ENCODE results near the gene MGAT4B.
A peak's percentile ranks its signal among the peaks of the same experiment; 100 is the strongest.

Gene MGAT4B

DNA sequence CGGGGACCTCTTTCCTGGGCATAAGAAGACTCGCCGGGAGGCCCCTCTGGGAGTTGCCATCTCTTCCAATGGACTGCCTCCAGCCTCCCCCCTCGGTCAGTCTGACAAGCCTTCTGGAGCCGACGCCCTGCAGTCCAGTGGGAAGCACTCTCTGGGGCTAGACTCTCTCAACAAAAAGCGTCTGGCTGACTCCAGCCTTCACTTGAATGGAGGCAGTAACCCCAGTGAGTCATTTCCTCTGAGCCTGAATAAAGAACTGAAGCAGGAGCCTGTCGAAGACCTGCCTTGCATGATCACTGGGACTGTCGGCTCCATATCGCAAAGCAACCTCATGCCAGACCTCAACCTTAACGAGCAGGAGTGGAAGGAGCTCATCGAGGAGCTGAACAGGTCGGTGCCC lies 41.3 kb downstream of the MGAT4B start:
- H3K4me1 ChIP-seq (ENCODE audit: control insufficient read depth in 1 of 2, insufficient read depth in 1 of 2, low read depth in 1 of 2, low read length in 1 of 2), result peaks cover 73 to 77% of the 10 kb centered on the region in 2 experiments
- H3K27ac ChIP-seq, result no peak overlapping the region
- H3K36me3 ChIP-seq, result peaks cover 41% of the 10 kb centered on the region
- H3K4me3 ChIP-seq (ENCODE audit: low read depth in 1 of 2, low read length in 1 of 2), result no peak overlapping the region
- TF ChIP-seq, protein P1, sequence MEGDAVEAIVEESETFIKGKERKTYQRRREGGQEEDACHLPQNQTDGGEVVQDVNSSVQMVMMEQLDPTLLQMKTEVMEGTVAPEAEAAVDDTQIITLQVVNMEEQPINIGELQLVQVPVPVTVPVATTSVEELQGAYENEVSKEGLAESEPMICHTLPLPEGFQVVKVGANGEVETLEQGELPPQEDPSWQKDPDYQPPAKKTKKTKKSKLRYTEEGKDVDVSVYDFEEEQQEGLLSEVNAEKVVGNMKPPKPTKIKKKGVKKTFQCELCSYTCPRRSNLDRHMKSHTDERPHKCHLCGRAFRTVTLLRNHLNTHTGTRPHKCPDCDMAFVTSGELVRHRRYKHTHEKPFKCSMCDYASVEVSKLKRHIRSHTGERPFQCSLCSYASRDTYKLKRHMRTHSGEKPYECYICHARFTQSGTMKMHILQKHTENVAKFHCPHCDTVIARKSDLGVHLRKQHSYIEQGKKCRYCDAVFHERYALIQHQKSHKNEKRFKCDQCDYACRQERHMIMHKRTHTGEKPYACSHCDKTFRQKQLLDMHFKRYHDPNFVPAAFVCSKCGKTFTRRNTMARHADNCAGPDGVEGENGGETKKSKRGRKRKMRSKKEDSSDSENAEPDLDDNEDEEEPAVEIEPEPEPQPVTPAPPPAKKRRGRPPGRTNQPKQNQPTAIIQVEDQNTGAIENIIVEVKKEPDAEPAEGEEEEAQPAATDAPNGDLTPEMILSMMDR (IDR thresholded peaks at IDR 0.05), result no peak
- H3K9me3 ChIP-seq, result no peaks in the 10 kb centered on the region
- no peaks in the 10 kb centered on the region for H3K27me3 ChIP-seq

DNA sequence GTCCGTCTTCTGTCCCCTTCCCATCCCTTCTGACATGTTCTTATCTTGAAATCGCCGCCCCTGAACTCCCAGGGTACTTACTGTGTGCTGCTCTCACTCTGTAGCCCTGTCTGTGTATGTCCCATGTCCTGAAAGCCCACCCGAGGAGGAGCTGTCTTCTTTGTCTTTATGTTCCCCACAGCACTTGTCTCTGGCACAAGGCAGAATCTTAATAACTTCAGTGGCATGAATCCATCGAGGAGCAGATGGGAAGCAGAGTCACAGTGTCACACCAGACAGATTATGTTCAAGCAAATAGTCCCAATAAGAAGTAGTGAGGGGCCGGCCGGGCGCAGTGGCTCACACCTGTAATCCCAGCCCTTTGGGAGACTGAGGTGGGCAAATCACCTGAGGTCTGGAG lies 42.6 kb downstream of the MGAT4B start:
- no peaks in the 10 kb centered on the region for H3K27me3 ChIP-seq
- peaks cover 28% of the 10 kb centered on the region for H3K36me3 ChIP-seq
- peaks cover 79 to 83% of the 10 kb centered on the region in 2 experiments for H3K4me1 ChIP-seq (ENCODE audit: control insufficient read depth in 1 of 2, insufficient read depth in 1 of 2, low read depth in 1 of 2, low read length in 1 of 2)
- peak overlapping the region; percentile 86 for H3K27ac ChIP-seq
- H3K4me3 ChIP-seq (ENCODE audit: low read depth in 1 of 2, low read length in 1 of 2), result no peak overlapping the region
- TF ChIP-seq, protein P1 (IDR thresholded peaks at IDR 0.05), result no peak
- H3K9me3 ChIP-seq, result no peaks in the 10 kb centered on the region

DNA sequence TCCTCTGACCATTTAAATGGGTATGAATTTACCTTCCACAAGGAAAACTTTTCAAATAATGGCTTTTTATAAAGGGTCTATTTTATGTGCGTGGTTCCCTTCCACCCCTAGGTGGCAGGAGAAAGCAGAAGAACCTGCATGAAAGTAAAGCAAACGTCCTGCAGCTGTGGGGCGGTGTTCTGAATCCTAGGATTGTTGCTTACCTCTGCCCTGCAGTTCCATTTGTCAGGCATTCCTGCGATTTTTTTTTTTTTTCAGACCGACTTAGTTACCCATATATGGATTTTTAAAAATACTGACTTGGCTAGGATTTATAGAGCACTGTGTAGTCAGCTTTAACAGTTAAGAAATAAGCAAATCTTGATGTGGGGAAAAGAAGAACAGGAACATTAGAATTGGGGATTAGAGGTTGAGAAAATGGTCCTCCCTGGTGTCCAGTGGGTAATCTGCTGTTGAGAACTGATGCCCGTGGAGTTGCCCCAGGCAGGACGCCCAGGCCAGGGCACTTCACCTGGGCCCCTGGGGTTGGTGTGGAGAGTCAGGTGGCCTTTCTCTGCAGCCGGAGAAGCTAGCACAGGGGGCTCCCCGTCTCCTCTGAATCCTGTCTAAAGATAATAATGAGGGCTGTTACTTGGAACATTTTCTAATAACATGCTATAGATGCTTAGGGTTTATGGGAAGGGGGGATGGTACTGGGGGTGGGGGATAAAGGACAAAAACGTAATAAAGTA lies 43.3 kb downstream of the MGAT4B start:
- Histone ChIP-seq H3K4me1 (ENCODE audit: control insufficient read depth in 1 of 2, insufficient read depth in 1 of 2, low read depth in 1 of 2, low read length in 1 of 2) (peaks cover 79 to 83% of the 10 kb centered on the region in 2 experiments), H3K4me3 (ENCODE audit: low read depth in 1 of 2, low read length in 1 of 2) (peak overlapping the region in 1 of 2 experiments; percentile 8), H3K27me3 (no peaks in the 10 kb centered on the region), H3K9me3 (no peaks in the 10 kb centered on the region), H3K36me3 (peaks cover 21% of the 10 kb centered on the region), H3K27ac (peak overlapping the region; percentile 86)
- TF ChIP-seq, protein P1 (IDR thresholded peaks at IDR 0.05), result peak; percentile 78

DNA sequence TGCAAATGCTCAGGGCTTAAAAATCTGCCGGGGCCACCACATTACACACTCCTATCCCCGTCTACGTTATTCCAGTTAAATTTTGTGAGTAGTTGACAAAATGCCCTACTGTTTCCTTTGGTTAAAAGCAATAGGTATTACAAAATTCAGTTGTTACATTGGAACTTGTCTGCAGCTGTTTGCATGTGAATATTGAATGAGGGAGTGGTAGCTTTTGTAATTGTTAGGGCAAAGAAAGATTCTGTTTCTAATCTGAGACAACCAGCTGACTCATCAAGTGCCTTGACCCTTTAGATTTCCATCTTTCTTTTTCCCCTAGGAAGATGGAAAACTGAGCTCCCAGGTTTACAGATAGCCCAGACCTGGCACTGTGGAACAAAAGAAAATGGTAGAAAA lies 43.9 kb downstream of the MGAT4B start:
- Histone ChIP-seq H3K27ac (peak overlapping the region; percentile 86), H3K4me1 (ENCODE audit: control insufficient read depth in 1 of 2, insufficient read depth in 1 of 2, low read depth in 1 of 2, low read length in 1 of 2) (peaks cover 83 to 88% of the 10 kb centered on the region in 2 experiments), H3K36me3 (peaks cover 18% of the 10 kb centered on the region), H3K27me3 (no peaks in the 10 kb centered on the region), H3K9me3 (no peaks in the 10 kb centered on the region), H3K4me3 (ENCODE audit: low read depth in 1 of 2, low read length in 1 of 2) (peak overlapping the region in 1 of 2 experiments; percentile 8)
- TF ChIP-seq, protein P1 (IDR thresholded peaks at IDR 0.05), result no peak

DNA sequence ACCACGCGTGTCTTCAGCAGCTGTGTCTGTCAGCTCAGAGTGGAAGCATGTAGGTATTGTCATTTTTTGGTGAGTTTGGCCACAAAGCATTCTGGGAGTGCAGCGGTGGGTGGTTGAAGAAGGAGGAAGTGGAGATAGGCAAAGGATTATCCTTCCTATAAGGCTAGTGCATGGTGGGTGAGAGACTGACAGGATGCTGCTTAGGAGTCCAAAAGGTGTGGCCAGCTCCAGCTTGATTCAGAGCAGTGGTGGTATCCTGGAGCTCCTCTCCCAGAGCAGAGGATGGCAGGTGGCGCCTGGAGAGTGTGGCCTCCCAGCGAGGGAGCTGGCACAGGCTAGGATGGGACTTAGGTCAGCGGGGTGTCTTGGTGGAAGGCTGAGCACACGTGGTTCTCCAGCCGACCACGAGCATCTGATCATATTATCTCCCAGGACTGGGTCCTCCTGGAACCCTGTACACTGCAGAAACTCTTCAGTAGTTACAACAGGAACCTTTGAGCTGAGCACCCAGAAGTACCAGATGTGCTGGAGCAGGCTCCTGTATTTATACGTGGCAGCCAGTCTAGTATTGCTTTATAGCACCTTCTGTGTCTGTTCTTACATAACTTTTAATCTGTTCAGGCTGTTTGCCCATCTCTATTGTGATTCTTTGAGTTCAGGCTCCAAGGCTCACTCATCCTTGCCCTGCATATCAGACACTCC lies 44.4 kb downstream of the MGAT4B start:
- H3K4me1 ChIP-seq (ENCODE audit: control insufficient read depth in 1 of 2, insufficient read depth in 1 of 2, low read depth in 1 of 2, low read length in 1 of 2), result peaks cover 83 to 88% of the 10 kb centered on the region in 2 experiments
- H3K4me3 ChIP-seq (ENCODE audit: low read depth in 1 of 2, low read length in 1 of 2), result no peak overlapping the region
- no peaks in the 10 kb centered on the region for H3K27me3 ChIP-seq
- H3K27ac ChIP-seq, result peak overlapping the region; percentile 86
- TF ChIP-seq, protein P1 (IDR thresholded peaks at IDR 0.05), result no peak
- no peaks in the 10 kb centered on the region for H3K9me3 ChIP-seq
- peaks cover 18% of the 10 kb centered on the region for H3K36me3 ChIP-seq
